ENCODE measurements around the gene ZDHHC8. TPM values are rescaled to one million over a fixed set of nuclear protein-coding genes. Genes with fewer than 3 reads are reported as not detected.
A peak's percentile ranks its signal among the peaks of the same experiment; 100 is the strongest.

The ZDHHC8 gene
- total RNA-seq, 2 experiments from 2014 or later: 44.5 to 44.8 TPM

GRCh38 chr22:20113551-20114310 lies 17.9 kb upstream of the ZDHHC8 start:
- Mint-ChIP-seq H3K27me3 (no peaks in the 10 kb centered on the region), H3K27ac (peak overlapping the region; percentile 98), H3K9me3 (no peaks in the 10 kb centered on the region), H3K36me3 (ENCODE audit: low read depth) (peaks cover 47% of the 10 kb centered on the region), H3K4me3 (peak overlapping the region; percentile 42), H3K4me1 (ENCODE audit: low read depth) (peaks cover 53% of the 10 kb centered on the region)
- CTCF ChIA-PET: no interaction called here
- POLR2A ChIA-PET: interaction anchor here (0.7 to 3.9 kb wide), 9 partner anchors 8 to 172 kb away, joined by 3 to 36 read pairs (median 7); partner anchors contain the start of genes COMT and TXNRD2
- DNase-seq: no peak
- TF ChIP-seq CTCF (IDR thresholded peaks at IDR 0.05): no peak
- ATAC-seq: no peak
- intact Hi-C loops (cut with micrococcal nuclease): no loop called here

GRCh38 chr22:20114506-20115475 lies 16.8 kb upstream of the ZDHHC8 start:
- intact Hi-C loops (cut with micrococcal nuclease): loop anchor here (5.0 kb wide), 1 partner anchor 32 kb away; the partner anchor contains the start of gene DGCR8
- H3K36me3 Mint-ChIP-seq (ENCODE audit: low read depth): peaks cover 57% of the 10 kb centered on the region

GRCh38 chr22:20115691-20116375 lies 15.8 kb upstream of the ZDHHC8 start, which contains the start of gene RANBP1:
TSS of gene RANBP1 (plus strand) at chr22:20116104. CDS start at chr22:20116185, 81 bp downstream.
- H3K36me3 Mint-ChIP-seq (ENCODE audit: low read depth): peaks cover 65% of the 10 kb centered on the region
- peak within 1 kb of the TSS; percentile 96 for H3K27ac Mint-ChIP-seq

More at GRCh38 chr22:20114506-20115475, 16.8 kb upstream of the ZDHHC8 start:
- peak overlapping the region; percentile 87 for H3K4me3 Mint-ChIP-seq
- ChIA-PET CTCF (interaction anchor here (1.2 kb wide), 1 partner anchor 47 kb away, joined by 3 read pairs; no protein-coding TSS in a partner anchor), POLR2A (interaction anchor here (1.8 to 6.8 kb wide), 5 partner anchors 9 to 173 kb away, joined by 5 to 111 read pairs (median 7); partner anchors contain the start of genes COMT, TXNRD2 and ZDHHC8)
- H3K4me1 Mint-ChIP-seq (ENCODE audit: low read depth): peaks cover 62% of the 10 kb centered on the region
- no peaks in the 10 kb centered on the region for H3K27me3 Mint-ChIP-seq
- DNase-seq (no peak), ATAC-seq (no peak)
- TF ChIP-seq CTCF (IDR thresholded peaks at IDR 0.05): no peak
- H3K27ac Mint-ChIP-seq: peak overlapping the region; percentile 98
- no peaks in the 10 kb centered on the region for H3K9me3 Mint-ChIP-seq

More at GRCh38 chr22:20115691-20116375, 15.8 kb upstream of the ZDHHC8 start, which contains the start of gene RANBP1:
- intact Hi-C loops (cut with micrococcal nuclease): loop anchor here (2.0 to 5.0 kb wide), 2 partner anchors 15 to 34 kb away; partner anchors contain the start of gene DGCR8
- DNase-seq (no peak), ATAC-seq (no peak)
- no peaks in the 10 kb centered on the region for H3K9me3 Mint-ChIP-seq
- no peak for TF ChIP-seq CTCF (IDR thresholded peaks at IDR 0.05)
- H3K4me1 Mint-ChIP-seq (ENCODE audit: low read depth): peaks cover 69% of the 10 kb centered on the region
- ChIA-PET POLR2A (interaction anchor here (0.6 to 6.8 kb wide), 9 partner anchors 8 to 174 kb away, joined by 3 to 111 read pairs (median 6); partner anchors contain the start of genes COMT, TANGO2, TXNRD2 and ZDHHC8), CTCF (no interaction called here)
- H3K4me3 Mint-ChIP-seq: peak within 1 kb of the TSS; percentile 87
- H3K27me3 Mint-ChIP-seq: no peaks in the 10 kb centered on the region
